Brain pericyte (primary cell): ENCODE data around the gene CCDC196.
"Not testable (repeated sequence)": the region's sequence is repeated elsewhere in the genome, so short reads cannot be mapped to it uniquely, and the experiment has no call there.

ENCODE experiments used
- DNase-seq: peaks from one replicate; pipeline ENCODE4 v3.0.0-alpha.2; 2012; ENCODE audit warnings: low read depth, low spot score

Gene CCDC196

DNA sequence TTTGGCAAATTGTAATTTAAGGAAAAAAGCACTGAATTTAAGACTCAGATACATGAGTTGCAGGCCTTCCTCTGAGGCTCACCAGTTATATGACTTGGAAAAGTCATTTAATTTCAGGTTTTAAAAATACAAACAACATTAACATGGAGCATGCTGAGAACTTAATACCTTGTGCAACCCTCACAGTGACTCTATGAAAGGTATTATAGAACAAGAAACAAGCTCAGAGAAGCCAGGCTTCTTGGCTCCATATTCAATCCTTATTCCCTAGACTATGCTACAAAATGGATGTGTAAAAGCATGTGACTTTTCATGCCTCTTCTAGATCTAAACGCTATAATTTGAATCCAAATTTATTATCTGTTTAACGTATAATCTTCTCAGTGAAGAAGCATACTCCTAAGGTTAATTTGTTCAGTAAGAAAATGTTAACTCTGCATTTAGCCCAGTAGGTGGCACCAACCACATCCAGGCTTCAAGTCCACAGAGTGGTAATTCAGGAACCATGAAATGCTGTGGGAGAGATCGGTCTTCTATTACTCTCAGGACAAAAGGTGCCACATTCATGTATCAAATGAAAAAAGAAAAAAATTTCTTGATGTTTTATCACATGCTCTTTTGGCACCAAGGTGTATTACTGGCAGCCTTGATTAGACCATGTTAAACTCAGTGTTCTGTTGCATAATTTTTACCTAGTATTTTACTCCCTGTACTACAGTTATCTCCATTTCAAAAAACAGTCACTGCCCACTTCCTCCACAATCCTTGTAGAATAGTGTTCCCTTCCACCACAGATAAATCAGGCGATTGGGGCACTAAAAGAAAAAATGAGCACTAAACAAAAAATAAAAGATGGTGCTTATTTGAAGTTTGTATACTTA is 9.3 kb downstream of the CCDC196 start:
- peak; percentile 27 for DNase-seq

GRCh38 chr14:66496188-66496807 is 10.1 kb downstream of the CCDC196 start:
- DNase-seq, result no peak

DNA sequence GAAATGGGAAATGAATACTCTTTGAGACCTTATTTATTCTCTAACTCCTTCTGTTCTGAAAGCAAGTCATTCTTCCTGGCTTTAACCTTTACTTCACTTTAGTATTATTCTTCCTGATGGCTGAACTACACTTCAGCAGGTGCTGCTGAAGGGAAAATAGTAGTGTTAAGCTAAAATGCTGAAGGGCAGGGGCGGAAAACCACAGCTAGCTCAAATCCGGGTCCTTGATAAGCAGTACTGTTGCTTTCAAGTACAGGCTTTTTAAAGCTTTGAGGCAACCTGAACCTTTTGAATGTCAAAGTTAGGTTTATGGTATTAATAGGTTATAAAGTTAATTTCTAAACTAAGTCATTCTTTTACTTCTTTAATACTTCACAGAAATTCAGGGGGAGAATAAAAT is 10.7 kb downstream of the CCDC196 start:
- DNase-seq, result no peak

DNA sequence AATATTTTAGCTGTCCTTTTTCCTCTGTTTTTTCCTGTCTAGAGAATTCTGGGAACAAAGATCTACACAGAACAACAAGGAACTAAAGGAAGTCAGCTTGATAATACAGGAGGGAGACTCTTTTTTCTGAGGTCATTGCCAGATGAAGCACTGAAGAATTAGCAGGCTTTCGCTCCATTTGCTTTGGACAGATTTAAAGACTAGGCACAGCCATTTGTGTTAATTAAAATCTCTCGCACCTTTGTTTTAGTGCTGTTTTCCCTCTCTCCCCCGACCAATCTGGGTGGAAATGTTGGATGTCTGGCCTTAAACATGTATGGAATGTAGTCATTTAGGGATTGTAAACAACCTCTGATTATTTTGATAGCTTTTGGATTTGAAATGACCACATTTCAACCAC is 12.1 kb downstream of the CCDC196 start:
- DNase-seq, result no peak

GRCh38 chr14:66501592-66501991 is 15.4 kb downstream of the CCDC196 start:
- no peak for DNase-seq

GRCh38 chr14:66502836-66503235 is 16.7 kb downstream of the CCDC196 start:
- not testable (repeated sequence) for DNase-seq

DNA sequence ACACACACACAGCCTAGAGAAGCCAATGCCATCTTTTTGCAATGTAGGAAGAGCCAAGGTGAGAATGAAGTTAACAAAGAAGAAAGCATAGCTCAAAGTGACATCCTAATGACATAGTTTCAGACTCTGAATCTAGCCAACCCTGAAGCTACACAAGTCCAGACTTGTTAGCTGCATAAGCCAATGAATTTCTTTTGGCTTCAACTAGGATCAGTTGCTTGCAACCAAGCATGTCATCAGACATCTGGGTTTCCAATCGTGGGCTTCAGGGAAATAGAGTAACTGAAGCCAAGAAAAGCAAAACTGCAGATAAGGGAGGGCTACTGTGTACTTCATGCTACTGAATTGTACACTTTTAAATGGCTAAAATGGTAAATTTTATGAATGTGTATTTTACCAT is 17.4 kb downstream of the CCDC196 start:
- DNase-seq, result no peak

DNA sequence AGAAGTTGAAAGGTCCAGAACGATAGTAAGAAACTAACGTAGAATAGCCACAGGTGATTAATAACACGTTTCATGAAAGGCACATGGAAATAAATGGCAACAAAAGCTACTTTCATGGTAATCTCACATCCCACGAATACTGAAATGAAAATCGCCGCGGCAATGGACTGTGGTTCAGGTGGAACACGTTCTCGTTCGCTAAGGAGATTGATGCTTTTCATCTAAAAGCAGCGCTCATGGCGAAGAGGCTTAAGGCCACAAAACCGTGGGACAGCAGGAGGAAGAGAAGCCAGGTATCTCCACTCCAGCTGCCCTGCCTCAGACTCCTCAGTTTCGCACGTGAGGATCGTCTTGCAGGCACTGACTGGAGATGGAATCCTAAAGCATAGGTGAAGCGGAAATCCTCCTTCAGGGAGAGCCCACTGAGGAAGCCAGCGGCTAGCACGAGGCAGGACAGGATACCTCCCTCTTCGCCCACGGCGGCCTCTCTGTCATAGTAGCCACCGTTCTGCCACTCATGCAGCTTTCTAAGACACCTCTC is 21.1 kb downstream of the CCDC196 start:
- peak; percentile 3 for DNase-seq

DNA sequence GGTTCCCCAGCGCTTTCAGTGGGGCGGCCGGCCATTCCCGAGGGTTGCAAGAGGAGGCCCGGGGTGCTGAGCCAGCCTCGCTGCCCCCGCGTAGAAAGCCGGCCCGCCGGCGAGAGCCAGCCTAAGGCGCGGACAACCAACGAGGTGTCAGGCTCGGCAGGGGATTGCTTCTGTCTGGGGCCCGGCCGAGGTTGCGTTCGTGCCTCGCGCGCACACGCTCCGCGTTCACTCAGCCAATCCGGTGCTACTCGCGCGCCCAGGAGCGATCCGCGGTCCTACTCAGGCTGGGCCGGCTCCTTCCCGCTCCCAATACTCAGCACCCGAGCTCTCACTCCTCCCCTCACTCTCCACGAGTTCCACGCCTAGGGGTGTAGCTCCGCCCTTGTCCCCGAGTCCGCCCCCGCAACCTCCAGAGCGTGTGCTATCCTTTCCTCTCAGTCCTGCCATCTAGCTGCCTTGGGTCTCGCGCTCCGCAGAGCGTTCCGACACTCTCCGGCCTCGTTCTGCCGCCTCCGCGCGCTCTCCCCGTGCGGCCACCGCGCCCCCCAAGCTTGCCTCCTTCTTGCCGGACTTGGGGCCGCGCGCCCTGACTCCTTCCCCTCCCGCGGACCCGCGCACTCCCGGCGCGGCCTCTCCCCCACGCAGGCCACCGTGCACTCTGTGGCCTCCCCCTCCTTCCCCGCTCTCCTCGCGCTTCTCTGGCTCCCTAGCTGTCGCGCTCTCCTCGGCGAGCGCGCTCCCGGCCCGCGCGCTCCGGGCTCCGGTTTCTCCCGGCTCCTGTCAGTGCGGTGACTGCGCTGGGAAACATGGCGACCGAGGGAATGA is 21.8 kb downstream of the CCDC196 start, which contains the start of gene GPHN:
GPHN (plus strand) TSS at position 426 of the 825 bp plus-strand sequence.
- DNase-seq, result peak; percentile 93

DNA sequence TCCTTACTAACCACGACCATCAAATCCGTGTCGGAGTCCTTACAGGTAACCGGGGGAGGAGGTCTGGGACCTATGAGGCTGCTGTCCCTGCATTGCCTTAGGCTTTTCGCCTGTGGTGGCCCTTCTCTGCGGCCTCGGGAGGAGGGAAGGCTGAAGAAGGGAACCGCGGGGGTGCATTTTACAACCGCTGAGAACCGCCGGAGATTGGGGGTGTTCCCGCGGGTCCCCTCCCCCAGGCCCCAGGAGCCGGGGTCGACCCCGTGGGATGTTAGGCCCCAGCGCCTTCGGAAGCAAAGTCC is 22.3 kb downstream of the CCDC196 start:
- DNase-seq, result no peak

DNA sequence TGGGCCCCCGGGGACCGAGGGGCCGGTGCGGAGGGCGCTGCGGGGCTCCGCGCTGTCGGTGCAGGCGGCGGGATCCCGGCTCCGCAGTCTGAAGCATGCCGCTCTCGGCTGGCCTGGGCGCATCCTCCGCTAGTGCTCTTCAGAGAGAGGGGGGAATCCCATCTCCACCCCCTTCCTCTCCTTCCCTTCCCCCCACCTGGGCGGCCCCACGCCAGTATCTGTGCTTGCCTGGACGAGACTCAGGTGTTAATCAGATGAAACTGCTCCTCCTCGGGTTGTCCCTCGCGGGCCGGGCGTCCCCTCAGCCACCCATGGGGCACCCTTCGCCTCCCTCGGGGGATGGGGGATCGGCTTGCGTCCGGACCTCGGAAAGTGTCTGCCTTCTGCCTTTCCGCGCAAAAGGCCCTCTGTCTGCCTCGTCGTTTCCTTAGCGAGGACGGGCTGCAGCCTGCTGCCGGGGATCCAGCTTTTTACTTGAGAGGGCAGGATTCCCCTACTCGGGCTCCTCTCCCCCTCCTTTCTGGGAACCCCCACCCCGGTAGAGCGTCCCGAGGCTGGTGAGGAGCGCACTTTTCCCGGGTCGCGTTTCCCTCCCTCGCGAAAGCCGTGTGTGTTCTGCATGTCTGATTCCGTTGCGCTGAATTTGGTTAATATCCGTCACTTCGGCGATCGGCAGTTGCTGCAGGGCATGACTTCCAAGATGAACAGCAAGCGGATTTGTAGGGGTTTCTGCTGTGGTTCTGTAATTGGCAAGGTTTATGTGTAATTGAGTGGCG is 22.9 kb downstream of the CCDC196 start:
- peak; percentile 3 for DNase-seq

- DNase-seq, result no peak
These were observed 23.7 kb downstream of the CCDC196 start for GRCh38 chr14:66509874-66510273.

DNA sequence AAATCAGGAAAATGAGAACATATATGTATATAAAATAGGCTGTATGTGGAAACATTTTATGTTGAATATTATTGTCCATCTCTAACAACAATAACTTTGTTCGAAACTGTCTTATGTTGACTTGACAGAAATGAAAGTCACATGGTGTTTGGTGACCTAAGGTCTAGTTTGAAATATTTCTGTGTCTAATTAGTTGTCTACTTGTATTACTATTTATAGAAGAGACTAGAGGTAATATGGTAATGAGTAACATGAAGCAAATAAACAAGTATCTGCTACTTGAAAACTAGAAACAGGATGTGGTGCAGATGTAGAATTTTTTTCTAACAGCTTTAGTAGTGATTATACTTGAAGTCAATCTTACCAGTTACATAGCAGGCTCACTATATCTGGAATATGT is 25.7 kb downstream of the CCDC196 start:
- DNase-seq, result no peak

DNA sequence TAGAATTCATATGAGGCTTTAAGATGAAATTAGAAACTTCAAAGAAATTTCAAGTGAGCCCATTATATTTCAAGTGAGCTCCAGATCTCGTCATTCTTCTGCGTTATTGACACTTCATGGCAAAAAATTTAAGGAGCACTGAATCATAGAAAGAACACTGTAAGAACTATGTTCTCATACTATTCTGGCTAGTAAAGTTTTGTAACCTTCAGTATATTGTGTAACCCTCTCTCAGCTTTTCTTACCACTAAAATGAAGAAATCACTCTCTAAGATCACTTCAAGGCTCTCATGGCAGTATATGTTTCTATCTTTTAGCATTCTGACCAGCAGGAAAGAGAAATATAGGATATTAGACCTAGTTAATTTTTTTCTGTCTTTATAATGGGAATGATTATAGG is 28.0 kb downstream of the CCDC196 start:
- DNase-seq, result no peak

GRCh38 chr14:66530526-66530925 is 44.4 kb downstream of the CCDC196 start:
- DNase-seq, result no peak

DNA sequence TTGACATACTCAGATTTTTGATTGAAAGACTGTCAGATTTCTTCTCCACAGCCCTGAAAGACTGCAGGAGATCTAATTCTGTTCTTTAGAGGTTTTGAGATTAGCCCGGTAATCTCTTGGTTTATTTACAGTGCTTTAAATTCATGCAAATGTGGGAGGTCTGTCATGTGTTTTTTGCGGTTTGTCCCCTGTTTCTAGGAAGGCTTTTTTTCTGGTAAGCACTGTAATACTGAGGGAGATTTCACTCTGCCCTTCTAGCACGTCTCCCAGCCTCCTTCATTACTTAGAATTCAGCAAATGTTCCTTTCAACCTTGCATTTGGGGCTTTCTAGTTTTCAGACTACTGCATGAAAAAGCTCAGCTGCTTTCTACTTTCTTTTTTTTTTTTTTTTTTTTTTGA is 52.9 kb downstream of the CCDC196 start:
- no peak for DNase-seq

- no peak for DNase-seq
These were observed 53.9 kb downstream of the CCDC196 start for GRCh38 chr14:66540038-66540437.

DNA sequence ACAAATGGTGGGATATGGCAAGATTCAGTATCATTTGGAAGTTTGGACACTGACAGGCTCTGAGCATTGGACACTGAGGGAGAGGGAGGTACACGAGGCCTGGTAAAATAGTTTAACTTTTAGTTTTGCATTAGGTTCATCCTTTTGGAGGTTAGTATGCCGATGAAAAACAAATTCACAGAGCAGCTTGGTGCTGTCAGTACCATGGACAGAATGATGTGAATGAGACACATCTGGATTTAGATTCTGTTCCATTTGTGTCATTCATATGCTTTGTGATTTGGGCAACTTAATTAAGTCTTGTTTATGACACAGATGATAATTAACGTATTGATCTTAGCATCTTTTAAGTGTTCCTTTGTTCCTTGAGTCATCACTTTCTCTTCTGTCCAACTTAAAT is 55.5 kb downstream of the CCDC196 start:
- no peak for DNase-seq

DNA sequence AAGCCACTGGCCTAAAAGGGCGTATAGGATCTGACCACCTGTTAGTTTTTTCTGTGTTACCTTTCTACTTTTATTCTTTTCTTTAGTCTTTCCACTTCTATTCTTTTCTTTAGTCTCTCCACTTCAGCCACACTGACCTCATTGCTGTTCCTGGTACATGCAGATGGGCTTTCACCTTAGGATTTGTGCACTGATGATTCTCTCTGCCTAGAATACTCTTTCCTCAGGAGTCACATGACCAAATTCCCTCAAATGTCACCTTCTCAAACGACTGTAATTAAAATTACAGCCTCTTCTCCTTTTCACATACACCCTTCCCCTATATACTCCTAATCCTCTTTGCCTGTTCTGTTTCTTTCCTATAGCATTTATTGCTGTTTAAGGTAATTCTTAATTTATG is 57.8 kb downstream of the CCDC196 start:
- no peak for DNase-seq

DNA sequence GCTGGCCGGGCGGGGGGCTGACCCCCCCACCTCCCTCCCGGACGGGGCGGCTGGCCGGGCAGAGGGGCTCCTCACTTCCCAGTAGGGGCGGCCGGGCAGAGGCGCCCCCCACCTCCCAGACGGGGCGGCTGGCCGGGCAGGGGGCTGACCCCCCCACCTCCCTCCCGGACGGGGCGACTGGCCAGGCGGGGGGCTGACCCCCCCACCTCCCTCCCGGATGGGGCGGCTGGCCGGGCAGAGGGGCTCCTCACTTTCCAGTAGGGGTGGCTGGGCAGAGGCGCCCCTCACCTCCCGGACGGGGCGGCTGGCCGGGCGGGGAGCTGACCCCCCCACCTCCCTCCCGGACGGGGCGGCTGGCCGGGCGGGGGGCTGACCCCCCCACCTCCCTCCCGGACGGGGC is 59.0 kb downstream of the CCDC196 start:
- not testable (repeated sequence) for DNase-seq

GRCh38 chr14:66545751-66546150 is 59.6 kb downstream of the CCDC196 start:
- not testable (repeated sequence) for DNase-seq
